Measurements from ENCODE around the gene KRTAP10-3.

KRTAP10-3 gene

DNA sequence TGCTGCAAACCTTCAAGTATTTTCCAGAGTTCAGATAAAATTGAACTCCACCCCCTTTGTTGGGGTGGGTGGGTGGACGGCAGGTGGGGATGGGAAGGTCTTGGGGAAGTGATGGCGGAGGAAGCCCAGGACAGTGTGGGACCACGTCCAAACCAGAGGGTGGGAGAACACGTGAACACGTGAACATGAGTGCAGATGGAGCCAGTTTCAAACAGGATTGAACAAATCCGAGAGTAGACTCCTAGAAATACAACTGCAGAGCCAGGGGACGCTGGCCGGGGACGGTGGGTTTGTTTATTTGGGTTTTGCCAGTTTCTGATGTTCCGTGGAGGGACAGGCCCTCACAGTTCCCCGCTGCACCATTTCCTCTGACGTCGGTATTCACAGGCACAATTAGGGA is 10.2 kb downstream of the KRTAP10-3 start:
- no peak for DNase-seq (ENCODE audit: low spot score)

DNA sequence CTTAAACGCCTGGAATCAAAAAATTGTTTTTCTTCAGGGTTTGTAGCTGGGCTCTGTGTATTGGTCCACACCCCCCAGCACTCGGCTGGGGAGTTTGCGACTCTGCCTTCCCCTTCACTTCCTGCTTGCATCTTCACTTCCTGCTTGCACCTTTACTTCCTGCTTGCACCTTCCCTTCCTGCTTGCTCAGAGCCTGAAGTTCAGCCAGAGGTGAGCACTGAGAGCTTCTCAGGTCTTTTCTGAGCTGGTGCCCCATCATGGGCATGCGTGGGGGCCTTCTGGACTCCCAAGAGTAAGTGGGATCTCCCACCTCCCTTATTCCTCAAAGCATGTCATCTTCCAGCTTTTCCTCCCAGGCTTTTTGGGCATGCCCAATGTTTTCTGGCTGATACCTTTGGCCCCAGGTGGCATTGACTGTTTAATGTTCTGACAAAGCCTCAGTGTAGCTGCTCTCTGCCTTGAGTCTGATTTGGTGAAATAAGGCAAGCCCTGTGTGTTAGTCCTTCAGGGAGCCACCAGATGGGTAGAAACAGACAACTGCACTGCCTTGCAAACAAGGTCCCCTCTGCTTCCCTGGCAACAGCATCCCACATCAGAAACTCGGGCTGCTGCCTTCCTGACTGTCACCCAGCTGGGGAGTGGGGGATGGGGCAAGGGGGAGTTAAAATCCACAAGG is 10.8 kb downstream of the KRTAP10-3 start:
- no peak for DNase-seq (ENCODE audit: low spot score)

DNA sequence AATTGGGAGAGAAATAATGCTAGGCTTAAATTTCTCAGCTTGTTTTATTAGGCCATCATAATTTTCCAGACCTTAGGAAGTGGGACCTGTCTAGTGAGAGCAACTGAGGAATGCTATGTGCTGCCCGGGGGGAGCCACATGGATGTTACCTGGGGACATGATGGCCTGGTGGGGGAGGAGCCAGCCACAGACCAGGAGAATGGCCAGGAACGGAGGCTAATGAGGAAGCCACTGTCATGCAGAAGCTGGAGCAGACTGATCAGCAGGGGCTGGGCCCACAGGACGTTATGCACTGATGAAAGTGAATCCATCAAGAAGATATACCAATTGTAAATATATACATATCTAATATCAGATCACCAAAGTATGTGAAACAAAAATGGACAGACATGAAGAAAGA is 14.0 kb downstream of the KRTAP10-3 start:
- DNase-seq (ENCODE audit: low spot score), result no peak

DNA sequence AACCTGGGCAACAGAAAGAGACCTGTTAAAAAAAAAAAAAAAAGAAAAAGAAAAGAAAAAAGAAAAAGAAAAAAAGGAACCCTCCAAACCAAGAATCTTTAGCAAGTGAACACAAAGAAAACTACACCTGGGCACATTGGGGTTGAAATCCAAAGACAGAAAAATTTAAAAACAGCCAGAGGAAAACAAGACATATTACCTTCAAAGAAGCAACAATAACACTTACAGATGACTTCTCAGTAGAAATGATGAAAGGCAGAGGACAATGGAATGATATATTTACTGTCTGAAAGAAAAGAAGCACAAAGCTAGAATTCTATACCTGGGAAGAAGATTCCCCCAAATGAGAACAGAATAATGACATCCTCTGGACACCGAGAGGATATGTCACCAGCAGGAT is 15.9 kb downstream of the KRTAP10-3 start:
- DNase-seq (ENCODE audit: low spot score), result no peak

DNA sequence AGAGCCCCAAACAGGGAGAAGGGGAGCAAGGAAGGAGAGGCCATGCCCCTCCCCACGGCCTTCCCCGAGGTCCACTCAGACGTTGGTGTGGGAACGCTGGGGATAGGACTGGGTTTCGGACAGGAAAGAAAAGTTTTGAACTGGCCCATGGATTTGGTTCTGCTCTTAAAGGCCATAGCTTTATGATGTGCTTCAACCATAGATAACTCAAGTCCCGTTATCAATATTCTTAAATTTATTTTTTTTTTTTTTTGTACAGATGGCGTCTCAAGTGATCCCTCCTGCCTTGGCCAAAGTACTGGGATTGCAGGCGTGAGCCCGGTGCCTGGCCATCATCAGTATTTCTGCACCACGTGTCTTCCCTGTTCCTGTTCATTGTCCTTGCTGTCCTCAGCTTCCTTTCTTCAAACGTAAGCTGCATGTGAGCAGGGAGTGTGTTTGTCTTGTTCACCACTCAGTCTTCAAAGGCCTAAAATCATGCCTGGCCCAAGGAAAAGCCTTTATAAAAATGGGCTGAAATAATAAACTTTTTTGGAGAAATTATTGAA is 17.8 kb downstream of the KRTAP10-3 start:
- no peak for DNase-seq (ENCODE audit: low spot score)

DNA sequence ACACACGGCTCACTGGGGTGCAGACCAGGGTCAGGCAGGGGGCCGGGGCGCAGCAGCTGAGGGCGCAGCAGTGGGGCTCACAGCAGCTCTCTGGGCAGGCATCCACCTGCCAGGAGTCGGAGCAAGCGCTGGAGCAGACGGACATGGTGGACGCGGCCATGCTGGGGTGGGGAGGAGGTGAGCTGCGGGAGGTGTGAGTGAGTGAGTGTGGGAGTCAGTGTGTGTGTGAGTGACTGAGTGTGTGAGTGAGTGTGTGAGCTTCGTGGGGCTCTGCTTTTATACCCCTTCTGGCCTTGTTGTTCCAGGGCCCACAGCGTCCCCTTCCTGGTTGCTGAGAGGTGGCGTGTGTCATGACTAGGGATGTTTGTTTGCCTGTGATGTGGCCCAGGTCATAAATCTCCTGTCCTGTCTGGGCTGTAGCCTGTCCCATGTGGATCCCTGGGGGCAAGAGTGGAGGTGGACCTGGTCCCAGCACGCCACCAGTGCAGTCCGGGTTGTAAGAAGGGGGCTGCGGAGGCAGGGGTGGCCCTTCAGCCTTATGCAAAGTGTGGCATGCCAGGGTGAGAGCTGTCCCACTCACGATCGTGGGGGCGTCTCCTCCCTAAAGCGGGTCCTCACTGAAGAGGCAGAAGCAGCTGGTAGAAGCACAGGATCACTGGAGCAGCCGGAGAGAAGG is 18.5 kb downstream of the KRTAP10-3 start, which contains the start of gene KRTAP10-1:
TSS of gene KRTAP10-1 (minus strand) at position 205 of the 676 bp plus-strand sequence. CDS start at position 160, 45 bp downstream.
- no peak for DNase-seq (ENCODE audit: low spot score)

DNA sequence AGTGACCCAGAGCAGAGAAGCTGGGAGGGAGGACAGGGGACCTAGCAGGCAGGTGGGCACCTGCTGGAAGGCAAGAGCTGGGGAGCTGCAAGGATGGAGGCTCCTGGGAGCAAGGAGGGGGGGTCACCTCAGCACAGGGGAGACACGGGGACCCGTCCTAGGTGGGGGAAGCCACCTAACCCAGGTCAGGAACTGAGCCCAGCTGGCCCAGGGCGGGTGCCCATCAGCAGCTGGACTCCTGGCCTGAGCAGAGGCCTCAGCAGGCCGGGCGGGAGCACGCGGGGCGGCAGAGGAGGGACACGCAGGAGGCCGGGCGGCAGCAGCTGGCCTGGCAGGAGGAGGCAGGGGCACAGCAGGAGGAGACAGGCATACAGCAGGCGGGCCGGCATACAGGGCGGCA is 19.5 kb downstream of the KRTAP10-3 start:
- no peak for DNase-seq (ENCODE audit: low spot score)

DNA sequence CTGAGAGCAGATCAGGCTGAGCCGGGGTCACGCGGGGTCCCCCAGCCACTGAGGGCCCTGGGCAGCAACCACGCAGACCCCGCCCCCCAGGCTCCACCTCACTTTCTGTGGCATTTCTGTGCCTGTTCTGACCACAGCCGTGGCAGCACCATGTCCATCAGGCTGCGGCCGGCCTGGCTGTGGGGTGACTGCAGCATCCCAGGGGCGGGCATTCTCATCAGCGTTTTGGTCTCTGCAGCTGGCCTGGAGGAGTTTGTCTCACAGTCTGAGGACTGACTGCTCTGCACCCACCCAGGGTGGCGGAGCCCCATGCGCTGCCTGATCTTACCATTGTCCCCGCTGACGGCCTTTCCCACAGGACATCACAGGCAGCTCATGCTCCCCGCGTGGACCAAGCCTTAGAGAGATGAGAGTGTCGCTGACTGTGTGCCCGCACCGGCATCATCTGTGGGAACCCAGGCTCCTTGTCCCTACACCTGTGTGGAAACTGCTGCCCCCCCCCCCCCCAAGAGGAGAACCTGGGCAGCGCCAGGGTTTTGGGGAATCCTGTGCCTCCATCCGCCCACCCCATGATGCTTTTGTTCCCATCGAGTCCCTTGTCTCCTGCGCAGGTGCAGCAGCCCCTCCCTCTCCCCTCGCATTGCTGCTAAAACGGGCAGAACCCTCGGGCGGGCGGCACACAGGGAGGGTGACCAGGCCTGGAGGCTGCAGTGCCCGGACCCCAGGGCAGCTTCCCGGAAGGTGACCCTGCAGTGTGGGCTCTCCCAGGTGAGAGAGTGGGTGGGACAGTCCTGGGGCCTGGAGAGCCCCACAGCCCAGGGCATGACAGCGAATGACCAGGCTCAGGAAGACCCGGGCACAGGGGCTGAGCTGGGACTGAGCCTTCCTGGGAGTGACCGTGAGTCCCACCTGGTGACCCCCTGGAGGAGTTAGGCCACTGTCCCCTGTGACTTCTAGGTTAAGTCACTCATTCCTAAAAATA is 20.4 kb downstream of the KRTAP10-3 start:
- no peak for DNase-seq (ENCODE audit: low spot score)

DNA sequence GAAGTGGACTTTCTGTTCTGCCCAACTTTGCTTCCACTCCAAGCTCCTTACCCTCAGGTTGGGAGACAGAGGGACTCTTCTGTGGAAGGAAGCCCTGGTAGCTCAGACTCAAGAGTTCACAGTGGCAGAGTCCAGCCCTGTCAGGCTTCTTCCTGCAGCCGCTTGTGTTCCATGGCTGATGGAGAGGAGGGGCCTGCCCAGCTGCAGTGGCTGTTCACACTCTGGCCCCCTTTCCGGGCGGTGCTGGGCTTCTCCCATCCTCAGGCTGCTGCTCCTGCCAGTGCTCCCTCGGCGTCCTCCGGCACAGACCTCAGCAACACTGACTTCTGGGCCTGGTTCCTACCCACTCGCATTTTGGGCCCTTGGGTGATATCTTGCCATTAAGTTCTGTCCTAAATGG is 22.6 kb downstream of the KRTAP10-3 start:
- DNase-seq (ENCODE audit: low spot score), result no peak

DNA sequence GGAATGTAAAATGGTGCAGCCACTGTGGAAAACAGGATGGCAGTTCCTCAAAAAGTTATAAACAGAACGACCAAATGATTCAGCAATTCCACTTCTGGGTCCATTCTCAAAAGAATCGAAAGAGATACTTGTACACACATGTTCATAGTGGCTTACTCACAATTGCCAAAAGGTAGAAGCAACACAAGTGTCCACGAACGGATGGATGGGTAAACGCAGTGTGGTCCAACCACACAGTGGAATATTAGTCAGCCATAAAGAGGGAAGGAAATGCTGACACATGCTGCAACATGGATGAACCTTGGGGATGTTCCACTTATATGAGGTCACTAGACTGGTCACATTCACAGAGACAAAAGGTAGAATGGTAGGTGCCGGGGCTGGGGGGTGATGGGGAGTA is 23.9 kb downstream of the KRTAP10-3 start:
- no peak for DNase-seq (ENCODE audit: low spot score)

DNA sequence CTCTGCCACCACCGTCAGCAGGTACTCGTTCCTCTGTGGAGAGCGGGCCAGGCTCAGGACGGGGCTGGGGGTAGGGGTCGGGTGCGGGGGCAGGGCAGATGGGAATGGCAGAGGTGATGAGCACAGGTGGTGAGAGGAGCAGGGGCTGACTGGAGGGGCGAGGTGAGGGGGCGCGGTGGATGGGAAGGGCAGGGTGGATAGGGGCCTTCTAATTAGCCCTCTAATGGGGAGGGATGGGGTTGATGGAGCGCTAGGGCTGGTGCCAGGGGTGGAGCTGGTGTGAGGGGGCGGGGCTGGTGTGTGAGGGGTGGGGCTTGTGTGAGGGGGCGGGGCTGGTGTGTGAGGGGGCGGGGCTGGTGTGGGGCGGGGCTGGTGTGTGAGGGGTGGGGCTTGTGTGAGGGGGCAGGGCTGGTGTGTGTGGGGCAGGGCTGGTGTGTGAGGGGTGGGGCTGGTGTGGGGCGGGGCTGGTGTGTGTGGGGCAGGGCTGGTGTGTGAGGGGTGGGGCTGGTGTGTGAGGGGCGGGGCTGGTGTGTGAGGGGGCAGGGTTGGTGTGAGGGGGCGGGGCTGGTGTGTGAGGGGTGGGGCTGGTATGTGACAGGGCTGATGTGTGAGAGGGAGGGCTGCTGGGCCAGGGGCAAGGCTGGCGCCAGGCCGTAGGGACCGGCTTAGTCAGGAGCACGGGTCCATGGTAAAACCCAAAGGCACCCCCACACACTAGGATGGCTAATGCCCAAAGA is 24.5 kb downstream of the KRTAP10-3 start:
- no peak for DNase-seq (ENCODE audit: low spot score)

DNA sequence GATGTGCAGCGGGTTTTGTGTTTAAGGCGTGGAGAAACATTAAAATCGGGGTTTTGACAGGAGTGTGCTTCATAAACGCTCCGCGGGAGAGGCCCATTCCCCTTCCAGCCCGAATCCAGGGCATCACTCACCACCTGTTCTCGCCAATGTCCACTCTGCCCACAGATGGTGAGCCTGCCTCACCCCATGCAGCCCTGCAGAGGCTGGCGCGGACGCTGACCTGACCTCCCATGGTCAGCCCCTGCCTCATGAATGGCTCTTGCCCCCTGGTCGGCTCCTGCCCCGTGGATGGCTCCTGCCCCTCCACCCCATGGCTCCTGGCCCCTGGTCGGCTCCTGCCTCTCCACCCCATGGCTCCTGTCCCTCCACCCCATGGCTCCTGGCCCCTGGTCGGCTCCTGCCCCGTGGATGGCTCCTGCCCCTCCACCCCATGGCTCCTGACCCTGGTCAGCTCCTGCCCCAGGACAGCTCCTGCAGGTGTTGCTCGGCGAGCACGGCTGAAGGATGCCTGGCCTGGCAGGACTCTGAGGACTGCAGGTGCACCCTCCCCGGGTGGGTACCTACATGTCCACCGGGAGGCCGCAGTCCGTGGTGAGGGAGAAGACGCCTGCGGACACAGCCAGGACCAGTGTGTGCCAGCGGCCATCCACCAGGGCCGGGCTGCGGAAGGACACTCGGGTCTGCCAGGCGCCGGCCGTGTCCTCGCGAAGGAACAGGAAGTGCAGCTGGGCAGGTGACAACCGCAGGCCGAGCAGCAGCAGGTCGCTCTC is 25.3 kb downstream of the KRTAP10-3 start:
- DNase-seq (ENCODE audit: low spot score), result no peak

DNA sequence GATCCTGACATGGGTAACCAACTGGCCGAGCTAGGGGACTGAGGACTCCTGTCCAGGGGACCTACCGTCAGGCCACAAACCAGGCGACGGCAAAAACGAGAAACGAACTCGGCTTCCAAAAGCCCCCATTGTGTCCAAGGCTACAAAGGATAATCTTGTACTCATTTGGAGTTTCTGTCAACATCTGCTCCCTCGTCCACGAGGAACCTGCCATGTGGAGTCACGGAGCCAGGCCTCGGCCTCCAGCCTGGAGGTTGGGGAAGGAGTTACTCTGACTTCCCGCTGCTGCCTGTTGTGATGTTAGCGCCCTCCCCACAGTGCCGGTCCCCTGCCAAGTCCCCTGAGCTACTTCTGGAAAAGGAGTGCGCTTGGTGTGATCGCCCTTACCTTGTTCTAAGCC is 25.9 kb downstream of the KRTAP10-3 start:
- no peak for DNase-seq (ENCODE audit: low spot score)

DNA sequence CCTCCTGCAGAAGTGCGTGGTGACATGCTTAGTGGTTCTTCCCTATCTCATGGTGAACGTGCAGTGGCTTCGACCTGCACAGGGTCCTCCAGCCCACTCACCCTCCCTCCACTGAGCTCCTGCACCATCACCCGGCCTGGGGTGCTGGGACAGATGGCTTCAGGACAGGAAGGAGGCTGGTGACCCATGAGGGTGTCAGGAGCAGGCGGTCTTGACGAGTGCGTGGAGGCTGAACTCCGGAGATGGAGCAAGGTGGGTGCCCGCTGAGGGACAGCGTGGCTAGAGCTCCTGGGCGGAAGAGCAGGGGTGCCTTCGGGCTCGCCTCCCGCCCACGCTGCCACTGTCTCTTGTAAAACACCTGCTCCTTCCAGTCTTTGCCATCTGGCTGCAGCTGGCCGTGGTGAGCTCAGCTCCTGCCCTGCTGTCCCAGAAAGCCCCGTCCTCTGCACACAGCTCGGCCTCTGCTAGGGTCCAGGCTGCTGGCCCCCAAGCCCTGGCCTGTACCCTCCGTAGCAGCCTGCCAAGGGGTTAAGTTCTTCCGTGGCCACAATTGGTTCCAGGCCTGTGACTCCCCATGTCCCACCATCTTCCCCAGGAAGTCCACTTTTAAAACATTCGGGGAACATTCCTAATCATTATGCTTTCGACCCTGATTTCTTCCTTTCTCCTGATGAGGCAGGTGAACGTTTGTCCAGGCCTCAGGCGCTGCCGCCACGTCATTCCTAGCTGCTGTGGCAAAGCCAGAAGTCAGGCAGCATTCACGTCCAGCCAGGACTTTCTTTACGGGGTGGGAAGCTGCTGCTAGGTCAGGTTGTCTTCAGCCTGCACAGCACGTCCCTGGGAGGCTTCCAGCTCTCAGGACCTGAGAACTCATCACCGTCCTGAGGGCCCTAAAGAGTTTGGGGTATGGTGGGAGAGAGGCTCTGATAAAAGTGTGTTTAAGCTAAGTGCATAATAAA is 26.7 kb downstream of the KRTAP10-3 start:
- no peak for DNase-seq (ENCODE audit: low spot score)

DNA sequence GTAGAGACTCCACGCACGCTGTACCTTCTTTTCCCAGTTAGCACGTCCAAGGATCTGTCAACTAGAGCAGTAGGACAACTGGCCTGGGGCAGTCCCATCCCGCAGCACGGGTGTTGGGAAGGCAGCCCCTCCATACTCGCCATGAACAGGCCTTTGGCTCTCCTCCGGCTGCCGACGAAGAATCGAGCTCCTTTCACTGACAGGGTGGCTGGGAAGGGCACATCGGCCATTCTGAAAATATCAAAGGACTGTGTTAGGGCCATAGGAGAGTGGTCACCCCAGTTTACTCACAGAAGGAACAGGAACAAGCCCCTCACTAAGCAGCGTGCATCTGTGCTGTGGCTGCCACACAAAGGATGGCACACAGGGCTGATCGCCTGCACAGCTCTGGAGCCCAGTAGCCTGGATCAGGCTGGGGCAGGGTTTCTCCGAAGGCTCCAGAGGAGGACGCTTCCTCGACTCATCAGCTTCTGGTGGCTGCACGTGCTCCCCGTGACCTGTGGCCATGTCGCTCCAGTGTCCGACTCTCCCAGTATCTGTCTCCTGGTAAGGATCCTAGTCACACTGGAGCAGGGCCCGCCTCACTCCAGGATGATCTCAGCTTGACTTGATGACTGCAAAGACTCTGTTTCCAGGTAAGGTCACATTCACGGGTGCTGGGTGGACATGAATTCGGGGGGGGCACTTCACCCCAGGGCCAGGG is 27.5 kb downstream of the KRTAP10-3 start:
- no peak for DNase-seq (ENCODE audit: low spot score)

DNA sequence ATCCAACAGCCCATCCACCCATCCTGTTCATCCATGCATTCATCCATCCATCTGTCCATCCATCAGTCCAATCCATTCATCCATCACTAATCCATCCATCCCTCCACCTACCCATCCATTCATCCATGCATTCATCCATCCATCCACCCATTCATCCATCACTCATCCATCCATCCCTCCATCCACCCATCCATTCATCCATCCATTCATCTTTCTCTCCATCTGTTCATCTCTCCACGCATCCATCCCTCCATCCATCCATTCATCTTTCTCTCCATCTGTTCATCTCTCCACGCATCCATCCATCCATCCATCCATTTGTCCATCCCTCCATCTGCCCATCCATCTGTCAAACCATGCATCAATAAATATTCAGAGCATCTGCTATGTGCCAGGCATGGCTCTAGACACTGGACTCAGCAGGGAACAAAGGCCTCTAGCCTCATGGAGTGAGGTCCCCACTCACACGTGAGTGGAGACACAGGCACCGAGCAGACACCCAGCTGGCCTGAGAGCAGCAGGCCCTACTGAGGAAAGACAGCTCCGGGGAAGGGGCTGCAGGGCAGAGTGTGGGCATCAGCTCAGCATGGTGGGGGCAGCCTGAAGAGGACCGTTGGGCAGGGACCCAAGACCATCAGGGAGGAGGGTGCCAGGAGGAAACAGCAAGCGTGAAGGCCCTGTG is 28.2 kb downstream of the KRTAP10-3 start:
- DNase-seq (ENCODE audit: low spot score), result no peak

DNA sequence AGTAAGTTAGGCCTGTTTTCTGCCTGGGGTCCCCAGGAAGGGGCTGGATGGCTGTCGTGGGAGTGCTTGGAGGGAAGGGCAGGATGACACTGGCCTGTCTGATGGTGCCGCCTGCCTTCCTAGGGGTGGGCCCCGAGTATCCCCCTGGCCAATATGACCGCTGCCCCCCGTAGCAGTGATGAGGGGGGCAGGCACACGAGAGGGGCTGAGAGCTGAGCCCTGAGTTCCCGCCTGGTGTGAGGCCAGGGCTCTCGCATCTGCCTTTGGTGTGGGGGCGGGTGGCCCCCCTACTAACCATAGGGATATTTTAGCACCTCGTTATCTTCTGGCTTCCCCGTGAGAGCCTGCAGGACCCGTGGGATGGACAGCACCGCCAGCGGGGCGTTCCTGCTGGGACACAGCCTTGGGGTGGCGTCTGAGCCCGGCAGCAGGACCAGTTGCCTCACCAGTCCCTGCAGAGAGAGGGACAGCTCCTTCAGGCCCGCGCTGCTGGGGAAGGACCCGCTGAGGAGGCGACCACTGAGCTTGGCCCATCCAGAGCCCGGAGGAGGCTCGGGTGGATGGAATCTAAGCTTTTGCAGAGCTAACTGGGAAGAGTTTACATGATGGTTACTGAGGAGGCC is 29.0 kb downstream of the KRTAP10-3 start:
- DNase-seq (ENCODE audit: low spot score), result no peak

DNA sequence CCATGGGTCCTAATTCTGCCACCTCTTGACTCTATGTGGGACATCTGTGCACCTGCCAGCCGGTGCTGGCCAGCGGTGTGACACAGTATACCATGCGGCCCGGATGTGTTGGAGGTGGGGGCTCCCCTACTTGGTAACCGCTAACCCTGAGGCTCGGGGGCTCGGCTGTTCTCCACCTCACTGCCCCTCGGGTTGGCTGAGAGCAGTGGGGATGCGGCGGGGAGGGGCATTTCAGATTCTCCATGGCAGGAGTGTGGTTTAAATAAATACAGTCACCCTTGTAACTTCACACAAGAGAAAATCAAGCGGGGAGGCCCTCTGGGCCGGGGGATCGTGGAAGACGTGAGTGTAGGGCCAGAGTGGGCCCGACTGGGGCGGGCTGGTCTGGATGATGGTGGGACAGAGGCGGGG is 29.6 kb downstream of the KRTAP10-3 start:
- DNase-seq (ENCODE audit: low spot score), result no peak
